Frontal cortex (tissue), 4 donors: ENCODE data around the gene ACSM5. TPM values are rescaled to one million over a fixed set of nuclear protein-coding genes. Genes with fewer than 3 reads are reported as not detected.
"Not testable (repeated sequence)": the region's sequence is repeated elsewhere in the genome, so short reads cannot be mapped to it uniquely, and the experiment has no call there.

Experiments
- DNase-seq, 2 donors: peaks; one replicate each; pipeline ENCODE4 v3.0.0; 2012; ENCODE audit warnings: low spot score in 2 of 2
- FAIRE-seq: peaks from 2 replicates; lab custom pipeline; 2012; peaks lifted over from hg19 to GRCh38; lab: Jason Lieb, UNC
- total RNA-seq: library from RNA; depleted of rRNA; stranded (reverse); fragments of >200 nt; gene quantifications from one replicate; pipeline ENCODE4 v1.2.3, GENCODE V29; 2014
- donor health status: control.
- donor health status: control.
- donor health status: control.

ACSM5 gene
- total RNA-seq, 1 donor from 2014 or later: under 0.01 TPM

GRCh38 chr16:20397468-20398074 is 11.8 kb upstream of the ACSM5 start:
- no peak for DNase-seq
- FAIRE-seq: no peak

- DNase-seq (no peak), FAIRE-seq (no peak)
Observed at GRCh38 chr16:20398603-20399002, 10.7 kb upstream of the ACSM5 start.

GRCh38 chr16:20399185-20399584 is 10.1 kb upstream of the ACSM5 start:
- no peak for FAIRE-seq
- DNase-seq: no peak

GRCh38 chr16:20401066-20401465 is 8.3 kb upstream of the ACSM5 start:
- no peak for FAIRE-seq
- DNase-seq: no peak

GRCh38 chr16:20401475-20402016 is 7.8 kb upstream of the ACSM5 start:
- no peak for DNase-seq
- FAIRE-seq: no peak

- DNase-seq (no peak), FAIRE-seq (no peak)
Observed at GRCh38 chr16:20402651-20403050, 6.7 kb upstream of the ACSM5 start.

GRCh38 chr16:20404637-20405036 is 4.7 kb upstream of the ACSM5 start, which contains the start of gene PDILT:
Gene PDILT, minus strand, starts transcription at chr16:20404737. Its CDS starts 5,437 bp downstream, at chr16:20399300.
- FAIRE-seq (no peak), DNase-seq (no peak)

DNA sequence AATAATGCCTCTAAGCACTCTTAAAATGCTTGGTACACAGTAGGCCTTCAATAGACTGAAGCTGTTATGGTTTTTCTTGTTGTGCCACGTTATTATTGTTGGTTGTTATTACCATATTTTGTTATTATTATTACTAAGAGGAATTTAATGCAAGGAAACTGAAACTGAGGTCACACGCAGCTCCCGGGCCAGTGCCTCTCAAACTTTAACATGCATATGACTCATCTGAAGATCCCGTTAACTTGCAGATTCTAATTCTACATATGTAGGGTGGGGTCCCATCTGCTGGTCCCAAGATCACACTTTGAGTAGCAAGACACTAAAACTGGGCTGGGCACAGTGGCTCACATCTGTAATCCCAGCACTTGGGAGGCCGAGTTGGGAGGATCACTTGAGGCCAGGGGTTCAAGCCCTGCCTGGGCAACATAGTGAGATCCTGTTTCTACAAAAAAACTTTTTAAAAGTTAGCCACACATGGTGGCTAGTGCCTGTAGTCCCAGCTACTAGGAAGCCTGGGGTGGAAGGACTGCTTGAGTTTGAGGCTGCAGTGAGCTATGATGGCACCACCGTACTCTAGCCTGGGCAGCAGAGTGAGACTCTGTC is 888 bp downstream of the ACSM5 start:
- FAIRE-seq: no peak
- no peak for DNase-seq

- FAIRE-seq (no peak), DNase-seq (no peak)
Observed at GRCh38 chr16:20411055-20411454, 1.7 kb downstream of the ACSM5 start.

- no peak for DNase-seq
- no peak for FAIRE-seq
Observed at GRCh38 chr16:20415541-20415940, 6.2 kb downstream of the ACSM5 start.

DNA sequence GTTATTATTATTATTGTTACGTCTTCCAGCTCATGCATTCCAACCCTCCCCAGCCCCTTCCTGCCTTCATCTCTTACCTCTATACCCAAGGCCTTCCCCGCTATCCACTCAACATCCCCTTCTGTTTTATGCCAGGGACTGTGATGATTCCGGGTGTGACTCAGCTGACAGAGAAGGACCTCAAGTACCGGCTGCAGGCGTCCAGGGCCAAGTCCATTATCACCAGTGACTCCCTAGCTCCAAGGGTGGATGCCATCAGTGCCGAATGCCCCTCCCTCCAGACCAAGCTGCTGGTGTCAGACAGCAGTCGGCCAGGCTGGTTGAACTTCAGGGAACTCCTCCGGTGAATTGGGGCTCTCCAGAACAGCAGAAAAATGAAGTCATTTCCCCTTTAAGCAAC is 9.8 kb downstream of the ACSM5 start:
- not testable (repeated sequence) for DNase-seq, FAIRE-seq

DNA sequence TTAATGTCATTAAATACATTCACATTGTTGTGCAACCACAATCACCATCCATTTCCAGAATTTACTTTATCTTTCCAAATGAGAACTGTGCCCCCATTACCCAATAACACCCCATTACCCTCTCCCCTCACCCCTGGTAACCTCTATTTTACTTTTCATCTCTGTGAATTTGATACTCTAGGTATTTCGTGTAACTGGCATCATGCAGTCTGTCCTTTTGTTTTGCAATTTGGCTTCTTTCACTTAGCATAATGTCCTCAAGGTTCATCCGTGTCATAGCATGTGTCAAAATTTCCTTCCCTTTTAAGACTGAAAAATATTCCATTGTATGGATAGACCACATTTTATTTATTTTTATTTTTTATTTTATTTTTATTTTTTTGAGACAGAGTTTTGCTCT is 12.4 kb downstream of the ACSM5 start:
- not testable (repeated sequence) for FAIRE-seq, DNase-seq

DNA sequence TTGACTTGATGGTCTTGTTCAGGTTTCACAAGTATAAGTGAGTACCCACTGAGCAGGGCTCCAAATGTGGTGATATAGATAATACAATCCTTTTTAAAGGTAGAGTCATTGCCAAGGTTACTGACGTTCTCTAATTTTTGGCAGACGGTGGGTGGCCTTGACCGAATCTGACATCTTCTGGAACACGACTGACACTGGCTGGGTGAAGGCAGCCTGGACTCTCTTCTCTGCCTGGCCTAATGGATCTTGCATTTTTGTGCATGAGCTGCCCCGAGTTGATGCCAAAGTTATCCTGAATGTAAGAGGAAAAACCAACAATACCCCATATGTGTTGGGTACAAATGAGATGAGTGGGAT is 14.4 kb downstream of the ACSM5 start:
- not testable (repeated sequence) for FAIRE-seq, DNase-seq

DNA sequence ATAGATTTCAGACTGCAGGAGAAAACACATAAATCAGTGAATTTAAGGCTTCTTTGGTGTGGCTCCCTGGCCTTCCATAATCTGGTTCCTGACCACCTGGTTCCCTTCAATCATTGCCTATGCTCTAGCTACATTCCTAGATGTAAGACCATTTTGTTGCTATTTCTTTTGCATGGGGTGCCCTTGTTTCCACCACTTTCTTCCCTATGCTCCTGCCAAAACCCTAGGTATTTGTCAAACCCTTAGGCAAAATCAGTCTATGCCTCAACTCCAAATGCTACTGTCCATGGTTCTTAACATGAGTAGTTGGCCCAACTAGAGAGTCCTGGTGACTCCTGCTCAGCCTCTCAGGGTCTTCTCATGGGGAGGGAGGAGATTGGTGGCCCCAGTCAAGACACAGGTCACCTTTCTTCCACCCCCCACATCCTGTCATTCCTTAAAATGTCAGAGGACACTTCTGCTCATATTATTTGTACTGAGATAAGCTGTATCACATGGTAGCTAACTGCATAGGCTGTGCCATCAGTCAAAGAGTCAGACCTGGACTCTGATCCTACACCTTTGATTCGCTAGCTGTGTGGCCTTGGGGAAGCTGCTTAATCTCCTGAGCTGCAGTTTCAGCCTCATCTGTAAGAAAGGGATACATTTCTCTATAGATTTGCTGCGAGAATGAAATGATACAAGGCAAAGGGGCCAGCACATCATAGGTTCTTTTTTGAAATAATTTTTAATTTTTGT is 15.0 kb downstream of the ACSM5 start:
- DNase-seq: no peak
- FAIRE-seq: no peak

- not testable (repeated sequence) for FAIRE-seq, DNase-seq
Observed at GRCh38 chr16:20427401-20427797, 18.1 kb downstream of the ACSM5 start.

GRCh38 chr16:20429499-20429898 is 20.2 kb downstream of the ACSM5 start:
- not testable (repeated sequence) for DNase-seq, FAIRE-seq

DNA sequence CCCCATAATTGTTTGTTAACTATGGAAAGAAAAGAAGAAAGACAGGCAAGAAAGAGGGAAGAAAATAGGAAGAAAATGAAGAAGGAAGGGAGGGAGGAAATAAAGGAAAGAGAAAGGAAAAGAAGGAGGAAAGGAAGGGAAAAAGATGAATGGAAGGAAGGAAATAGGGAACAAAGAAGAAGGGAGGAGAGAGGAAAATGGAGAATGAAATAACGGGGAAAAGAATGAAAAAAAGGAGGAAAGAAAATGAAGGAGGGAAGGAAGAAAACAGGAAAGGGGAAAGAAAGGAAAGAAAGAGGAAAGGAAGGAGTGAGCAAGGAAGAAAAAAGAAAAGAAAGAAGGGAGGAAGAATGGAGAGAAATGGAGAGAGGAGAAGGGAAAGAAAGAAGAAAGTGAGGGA is 21.1 kb downstream of the ACSM5 start:
- not testable (repeated sequence) for FAIRE-seq, DNase-seq

DNA sequence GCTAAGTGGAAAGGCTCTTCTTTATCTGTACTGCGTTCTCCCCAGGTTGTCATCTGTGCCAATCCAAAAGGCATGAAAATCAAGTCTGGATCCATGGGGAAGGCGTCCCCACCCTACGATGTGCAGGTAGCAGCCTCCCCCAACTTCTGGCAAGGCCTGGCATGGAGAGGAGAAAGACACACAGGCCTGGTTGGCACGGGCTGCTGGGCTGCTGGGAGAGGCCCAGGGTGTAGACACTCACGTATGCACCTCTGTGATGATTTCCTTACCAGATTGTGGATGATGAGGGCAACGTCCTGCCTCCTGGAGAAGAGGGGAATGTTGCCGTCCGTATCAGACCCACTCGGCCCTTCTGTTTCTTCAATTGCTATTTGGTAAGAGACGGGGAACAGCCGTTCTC is 21.6 kb downstream of the ACSM5 start:
- FAIRE-seq: no peak
- DNase-seq: no peak

- not testable (repeated sequence) for DNase-seq, FAIRE-seq
Observed at GRCh38 chr16:20438950-20439349, 29.6 kb downstream of the ACSM5 start.

GRCh38 chr16:20439820-20440231 is 30.5 kb downstream of the ACSM5 start:
- not testable (repeated sequence) for FAIRE-seq, DNase-seq

DNA sequence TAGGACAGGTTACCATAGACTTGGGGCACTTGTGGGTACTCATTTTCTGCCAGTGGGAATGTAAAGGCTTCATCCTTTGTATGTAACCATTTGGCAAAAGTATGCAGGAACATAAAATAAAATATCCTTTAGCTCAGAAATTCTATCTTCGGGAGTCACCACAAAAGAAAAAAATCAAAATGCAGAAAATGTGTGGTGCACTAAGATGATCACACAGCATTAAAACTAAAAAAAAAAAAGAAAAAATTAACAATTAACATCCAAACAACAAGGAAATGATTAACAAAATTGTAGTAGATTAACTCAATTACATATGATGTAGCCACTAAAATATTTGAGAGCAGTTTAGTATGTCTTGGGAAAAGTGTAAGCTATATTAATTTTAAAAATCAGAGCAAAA is 31.4 kb downstream of the ACSM5 start:
- FAIRE-seq, DNase-seq: not testable (repeated sequence)
